GM13977 (cell line): ENCODE measurements around the gene KLC1.

Experiments used
- DNase-seq: peaks from one replicate; pipeline ENCODE4 v3.0.0; 2012; ENCODE audit warnings: low spot score
- CTCF ChIP-seq: IDR thresholded peaks from 2 replicates; pipeline ENCODE4 v1.5.1; 2012; ENCODE audit warnings: mild to moderate bottlenecking, control low read depth; ENCODE audit not compliant: insufficient read depth; ENCODE audit errors: extremely low read depth, missing control alignments
- in situ Hi-C: fragments of 300-500 bp; cut with MboI; formaldehyde crosslinking; loops from one replicate; pipeline ENCODE4 v1.12.0; 2022; ENCODE audit warnings: low sequenced_read_pairs, low pct_unique_long_range_greater_than_20kb, mixed read lengths, inconsistent platforms; ENCODE audit not compliant: unreplicated experiment

KLC1 gene

GRCh38 chr14:103697206-103697602 lies 68.2 kb downstream of the KLC1 start:
- TF ChIP-seq CTCF = no peak
- DNase-seq = no peak
- in situ Hi-C loops = no loop called here

GRCh38 chr14:103697603-103698379 lies 68.8 kb downstream of the KLC1 start:
- in situ Hi-C loops = no loop called here

GRCh38 chr14:103698380-103699260 lies 69.6 kb downstream of the KLC1 start:
- no peak for TF ChIP-seq CTCF
- no peak for DNase-seq
- in situ Hi-C loops = no loop called here

More at GRCh38 chr14:103697603-103698379, 68.8 kb downstream of the KLC1 start:
- no peak for DNase-seq
- TF ChIP-seq CTCF = no peak

GRCh38 chr14:103699261-103699661 lies 70.2 kb downstream of the KLC1 start:
- no peak for DNase-seq
- in situ Hi-C loops = no loop called here
- TF ChIP-seq CTCF = no peak

- in situ Hi-C loops = no loop called here
- TF ChIP-seq CTCF = no peak
- no peak for DNase-seq
These were observed 71.1 kb downstream of the KLC1 start for GRCh38 chr14:103699901-103700752.
